ENCODE data around the gene FOXA3.

DNA sequence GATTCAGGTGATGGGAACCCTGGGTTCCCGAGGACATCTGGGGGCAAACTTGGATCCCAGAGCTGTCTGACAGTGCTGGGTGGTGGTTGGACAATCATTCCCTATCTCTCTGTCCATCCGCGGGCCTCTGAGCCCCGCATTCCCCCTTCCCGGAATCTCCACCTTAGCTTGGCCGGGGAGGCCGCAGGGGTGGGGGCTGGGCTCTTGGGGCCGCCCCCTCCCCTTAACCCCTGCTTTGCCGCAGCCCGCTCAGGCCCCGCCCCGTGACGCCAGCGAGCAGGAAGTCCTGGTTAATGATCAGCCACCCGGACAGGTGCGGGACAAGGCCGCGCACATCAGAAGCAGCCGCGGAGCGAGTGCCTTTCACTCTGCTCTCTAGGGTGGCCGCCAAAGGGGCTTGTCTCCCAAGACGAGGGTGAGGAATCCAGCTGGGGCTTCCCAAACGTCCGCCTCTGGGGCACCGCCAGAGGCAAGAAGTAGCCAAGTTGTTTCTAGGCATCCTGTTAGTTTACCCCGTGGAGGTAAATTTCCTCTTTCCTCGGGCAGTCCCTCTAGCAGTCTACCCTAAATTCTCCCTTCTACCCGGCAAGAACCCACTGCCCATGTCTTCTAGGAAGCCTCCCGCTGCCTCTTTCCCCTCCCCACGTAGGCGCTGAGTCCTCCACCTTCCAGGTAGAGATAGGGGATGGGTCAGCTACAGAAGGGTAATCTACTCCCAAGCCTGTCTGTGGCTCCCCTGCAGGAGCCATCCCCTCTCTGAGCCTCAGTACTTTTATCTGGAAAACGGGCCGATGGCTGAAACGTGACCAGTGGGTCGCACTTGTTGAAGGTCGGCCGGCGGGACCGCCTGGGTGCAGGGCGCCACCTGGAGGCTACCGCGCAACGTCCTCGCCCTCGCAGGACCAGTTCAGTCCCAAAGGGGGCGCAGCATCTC is 18.8 kb downstream of the FOXA3 start:
- TF ChIP-seq, protein P1, sequence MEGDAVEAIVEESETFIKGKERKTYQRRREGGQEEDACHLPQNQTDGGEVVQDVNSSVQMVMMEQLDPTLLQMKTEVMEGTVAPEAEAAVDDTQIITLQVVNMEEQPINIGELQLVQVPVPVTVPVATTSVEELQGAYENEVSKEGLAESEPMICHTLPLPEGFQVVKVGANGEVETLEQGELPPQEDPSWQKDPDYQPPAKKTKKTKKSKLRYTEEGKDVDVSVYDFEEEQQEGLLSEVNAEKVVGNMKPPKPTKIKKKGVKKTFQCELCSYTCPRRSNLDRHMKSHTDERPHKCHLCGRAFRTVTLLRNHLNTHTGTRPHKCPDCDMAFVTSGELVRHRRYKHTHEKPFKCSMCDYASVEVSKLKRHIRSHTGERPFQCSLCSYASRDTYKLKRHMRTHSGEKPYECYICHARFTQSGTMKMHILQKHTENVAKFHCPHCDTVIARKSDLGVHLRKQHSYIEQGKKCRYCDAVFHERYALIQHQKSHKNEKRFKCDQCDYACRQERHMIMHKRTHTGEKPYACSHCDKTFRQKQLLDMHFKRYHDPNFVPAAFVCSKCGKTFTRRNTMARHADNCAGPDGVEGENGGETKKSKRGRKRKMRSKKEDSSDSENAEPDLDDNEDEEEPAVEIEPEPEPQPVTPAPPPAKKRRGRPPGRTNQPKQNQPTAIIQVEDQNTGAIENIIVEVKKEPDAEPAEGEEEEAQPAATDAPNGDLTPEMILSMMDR (IDR thresholded peaks at IDR 0.05): peak; percentile 75 to 98 (median 94)
- peak; percentile 82 for TF ChIP-seq POLR2AphosphoS5 (IDR thresholded peaks at IDR 0.05)
- peak; percentile 71 for TF ChIP-seq POLR2A (IDR thresholded peaks at IDR 0.05)

All from prostate gland (tissue), 2 donors.